ENCODE results near the gene EGFL7. TPM values are rescaled to one million over a fixed set of nuclear protein-coding genes. Genes with fewer than 3 reads are reported as not detected.

EGFL7 gene
- total RNA-seq, 1 experiment from 2014 or later: 54.6 TPM

DNA sequence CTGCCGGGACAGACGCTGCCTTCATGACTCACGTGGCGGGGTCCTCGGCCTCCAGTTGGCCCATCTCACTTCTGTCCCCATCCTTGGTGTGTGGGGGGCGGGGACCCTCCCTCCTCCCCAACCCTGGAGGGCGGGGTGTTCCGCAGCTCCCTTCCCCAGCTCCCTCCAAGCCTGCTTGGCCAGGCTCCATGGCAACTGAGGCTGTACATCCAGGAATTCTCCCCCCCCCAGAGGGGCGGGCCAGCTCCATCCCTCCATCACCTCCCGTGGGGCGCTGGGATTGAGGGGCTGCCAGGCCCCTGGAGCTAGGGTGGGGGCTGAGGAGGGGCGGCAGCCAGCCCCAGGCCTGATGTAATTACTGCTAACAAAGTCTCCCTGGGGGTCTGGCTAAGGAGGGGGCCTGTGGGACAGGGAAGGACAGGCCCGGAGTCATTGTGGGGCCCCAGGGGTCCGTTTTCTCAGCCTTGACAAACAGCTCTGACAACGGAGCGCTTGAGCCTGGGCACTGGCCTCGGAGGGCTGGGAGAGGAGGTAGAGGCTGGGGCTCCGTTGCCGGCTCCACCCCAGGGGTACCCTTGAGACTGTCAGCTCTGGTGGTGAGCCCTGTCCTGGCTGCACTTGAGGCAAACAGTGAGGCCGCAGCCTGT, 57.7 kb downstream of the EGFL7 start:
- CTCF ChIA-PET: interaction anchor here (0.6 to 3.0 kb wide), 7 partner anchors 8 to 315 kb away, joined by 3 to 17 read pairs (median 4); partner anchors contain the start of gene LCN8
- peak; percentile 3 for ATAC-seq

DNA sequence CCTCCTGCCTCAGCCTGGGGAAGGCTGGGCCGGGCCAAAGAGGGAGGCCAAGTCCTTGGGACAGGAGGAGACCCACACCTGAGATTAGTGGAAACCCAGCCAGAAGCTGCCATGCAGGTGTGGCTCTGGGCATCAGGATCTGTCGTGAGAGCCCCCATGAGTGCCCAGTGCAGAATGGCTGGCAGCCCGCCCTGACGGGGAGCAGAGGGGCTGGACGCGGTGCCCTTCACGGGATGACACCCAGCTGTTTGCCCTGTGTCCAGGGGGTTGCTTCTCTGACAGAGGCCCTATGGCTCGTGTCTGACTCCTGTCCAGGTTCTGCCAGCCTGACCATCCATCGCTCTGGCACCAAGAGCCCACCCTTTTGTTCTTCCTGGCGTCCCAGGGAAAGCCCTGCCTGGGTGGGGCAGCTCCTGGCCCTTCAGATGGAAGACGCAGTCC, 58.2 kb downstream of the EGFL7 start:
- TF ChIP-seq, protein P1, sequence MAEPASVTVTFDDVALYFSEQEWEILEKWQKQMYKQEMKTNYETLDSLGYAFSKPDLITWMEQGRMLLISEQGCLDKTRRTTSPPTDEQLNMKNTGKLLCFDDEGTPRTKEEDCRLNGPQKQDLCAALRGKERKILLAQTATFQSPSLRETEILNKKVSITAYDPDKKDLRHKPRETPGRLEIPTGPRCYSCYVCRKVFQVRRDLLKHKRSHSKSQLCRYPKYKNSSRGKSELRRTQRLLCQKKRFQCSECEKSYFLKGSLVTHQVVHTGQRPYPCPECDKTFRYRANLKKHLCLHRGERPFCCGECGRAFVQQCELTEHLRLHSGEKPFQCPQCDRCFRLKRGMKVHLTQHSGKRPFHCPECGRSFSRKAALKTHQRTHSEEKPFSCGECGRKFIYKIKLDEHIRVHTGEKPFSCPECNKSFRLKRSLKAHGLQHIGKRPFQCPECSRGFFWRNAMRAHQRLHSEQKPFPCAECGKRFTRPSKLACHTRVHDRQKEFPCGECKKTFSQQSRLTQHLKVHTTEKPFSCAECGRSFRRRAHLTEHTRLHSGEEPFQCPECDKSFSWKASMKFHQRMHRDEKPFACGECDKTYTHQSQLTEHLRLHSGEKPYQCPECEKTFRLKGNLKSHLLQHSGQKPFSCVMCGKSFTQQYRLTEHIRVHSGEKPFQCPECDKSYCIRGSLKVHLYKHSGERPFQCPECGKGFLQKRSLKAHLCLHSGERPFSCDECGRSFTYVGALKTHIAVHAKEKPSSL (CRISPR knock-in tag; conservative IDR thresholded peaks at IDR 0.05): no peak
- TF ChIP-seq, protein P2, sequence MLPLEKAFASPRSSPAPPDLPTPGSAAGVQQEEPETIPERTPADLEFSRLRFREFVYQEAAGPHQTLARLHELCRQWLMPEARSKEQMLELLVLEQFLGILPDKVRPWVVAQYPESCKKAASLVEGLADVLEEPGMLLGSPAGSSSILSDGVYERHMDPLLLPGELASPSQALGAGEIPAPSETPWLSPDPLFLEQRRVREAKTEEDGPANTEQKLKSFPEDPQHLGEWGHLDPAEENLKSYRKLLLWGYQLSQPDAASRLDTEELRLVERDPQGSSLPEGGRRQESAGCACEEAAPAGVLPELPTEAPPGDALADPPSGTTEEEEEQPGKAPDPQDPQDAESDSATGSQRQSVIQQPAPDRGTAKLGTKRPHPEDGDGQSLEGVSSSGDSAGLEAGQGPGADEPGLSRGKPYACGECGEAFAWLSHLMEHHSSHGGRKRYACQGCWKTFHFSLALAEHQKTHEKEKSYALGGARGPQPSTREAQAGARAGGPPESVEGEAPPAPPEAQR (CRISPR knock-in tag; IDR thresholded peaks at IDR 0.05): no peak
- TF ChIP-seq NFATC4 (CRISPR knock-in tag; IDR thresholded peaks at IDR 0.05) (no peak), ZNF671 (CRISPR knock-in tag; IDR thresholded peaks at IDR 0.05) (0 out of 2 replicates have a peak, but pooled peaks have one; percentile 5)
- Mint-ChIP-seq H3K36me3 (peaks cover 25% of the 10 kb centered on the region), H3K27ac (no peak overlapping the region), H3K4me3 (no peak overlapping the region), H3K4me1 (peaks cover 6% of the 10 kb centered on the region), H3K27me3 (ENCODE audit: low read depth) (no peaks in the 10 kb centered on the region), H3K9me3 (no peaks in the 10 kb centered on the region)
- ChIA-PET POLR2A (interaction anchor here (1.3 kb wide), 1 partner anchor 8 kb away, joined by 3 read pairs; no protein-coding TSS in a partner anchor), CTCF (interaction anchor here (0.6 to 3.0 kb wide), 6 partner anchors 8 to 315 kb away, joined by 3 to 17 read pairs (median 4); partner anchors contain the start of gene LCN8)
- DNase-seq (ENCODE audit: low spot score) (no peak), ATAC-seq (no peak)

More for the DNA sequence above, 57.7 kb downstream of the EGFL7 start:
- TF ChIP-seq, protein P3, sequence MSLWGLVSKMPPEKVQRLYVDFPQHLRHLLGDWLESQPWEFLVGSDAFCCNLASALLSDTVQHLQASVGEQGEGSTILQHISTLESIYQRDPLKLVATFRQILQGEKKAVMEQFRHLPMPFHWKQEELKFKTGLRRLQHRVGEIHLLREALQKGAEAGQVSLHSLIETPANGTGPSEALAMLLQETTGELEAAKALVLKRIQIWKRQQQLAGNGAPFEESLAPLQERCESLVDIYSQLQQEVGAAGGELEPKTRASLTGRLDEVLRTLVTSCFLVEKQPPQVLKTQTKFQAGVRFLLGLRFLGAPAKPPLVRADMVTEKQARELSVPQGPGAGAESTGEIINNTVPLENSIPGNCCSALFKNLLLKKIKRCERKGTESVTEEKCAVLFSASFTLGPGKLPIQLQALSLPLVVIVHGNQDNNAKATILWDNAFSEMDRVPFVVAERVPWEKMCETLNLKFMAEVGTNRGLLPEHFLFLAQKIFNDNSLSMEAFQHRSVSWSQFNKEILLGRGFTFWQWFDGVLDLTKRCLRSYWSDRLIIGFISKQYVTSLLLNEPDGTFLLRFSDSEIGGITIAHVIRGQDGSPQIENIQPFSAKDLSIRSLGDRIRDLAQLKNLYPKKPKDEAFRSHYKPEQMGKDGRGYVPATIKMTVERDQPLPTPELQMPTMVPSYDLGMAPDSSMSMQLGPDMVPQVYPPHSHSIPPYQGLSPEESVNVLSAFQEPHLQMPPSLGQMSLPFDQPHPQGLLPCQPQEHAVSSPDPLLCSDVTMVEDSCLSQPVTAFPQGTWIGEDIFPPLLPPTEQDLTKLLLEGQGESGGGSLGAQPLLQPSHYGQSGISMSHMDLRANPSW (CRISPR knock-in tag; conservative IDR thresholded peaks at IDR 0.05; ENCODE audit: low read depth): no peak
- no peak for TF ChIP-seq ZNF219 (CRISPR knock-in tag; IDR thresholded peaks at IDR 0.05; ENCODE audit: borderline replicate concordance)
- TF ChIP-seq, protein P4, sequence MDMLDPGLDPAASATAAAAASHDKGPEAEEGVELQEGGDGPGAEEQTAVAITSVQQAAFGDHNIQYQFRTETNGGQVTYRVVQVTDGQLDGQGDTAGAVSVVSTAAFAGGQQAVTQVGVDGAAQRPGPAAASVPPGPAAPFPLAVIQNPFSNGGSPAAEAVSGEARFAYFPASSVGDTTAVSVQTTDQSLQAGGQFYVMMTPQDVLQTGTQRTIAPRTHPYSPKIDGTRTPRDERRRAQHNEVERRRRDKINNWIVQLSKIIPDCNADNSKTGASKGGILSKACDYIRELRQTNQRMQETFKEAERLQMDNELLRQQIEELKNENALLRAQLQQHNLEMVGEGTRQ (CRISPR knock-in tag; IDR thresholded peaks at IDR 0.05): peak; percentile 19; the same call in 1 of the 2 replicates
- TF ChIP-seq, protein P1 (CRISPR knock-in tag; conservative IDR thresholded peaks at IDR 0.05): no peak
- TF ChIP-seq, protein P5, sequence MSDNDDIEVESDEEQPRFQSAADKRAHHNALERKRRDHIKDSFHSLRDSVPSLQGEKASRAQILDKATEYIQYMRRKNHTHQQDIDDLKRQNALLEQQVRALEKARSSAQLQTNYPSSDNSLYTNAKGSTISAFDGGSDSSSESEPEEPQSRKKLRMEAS (CRISPR knock-in tag; IDR thresholded peaks at IDR 0.05): no peak
- no peak for TF ChIP-seq NR2C2 (CRISPR knock-in tag; IDR thresholded peaks at IDR 0.05)
- no peak for TF ChIP-seq TP53 (CRISPR knock-in tag; IDR thresholded peaks at IDR 0.05)
- no peak for TF ChIP-seq TCF7 (CRISPR knock-in tag; IDR thresholded peaks at IDR 0.05; ENCODE audit: low read depth)
- TF ChIP-seq ZNF423 (CRISPR knock-in tag; IDR thresholded peaks at IDR 0.05): peak; percentile 68
- no peak for TF ChIP-seq PRRX2 (CRISPR knock-in tag; IDR thresholded peaks at IDR 0.05)
- TF ChIP-seq HMGA2 (CRISPR knock-in tag; IDR thresholded peaks at IDR 0.05): no peak
- TF ChIP-seq, protein P6, sequence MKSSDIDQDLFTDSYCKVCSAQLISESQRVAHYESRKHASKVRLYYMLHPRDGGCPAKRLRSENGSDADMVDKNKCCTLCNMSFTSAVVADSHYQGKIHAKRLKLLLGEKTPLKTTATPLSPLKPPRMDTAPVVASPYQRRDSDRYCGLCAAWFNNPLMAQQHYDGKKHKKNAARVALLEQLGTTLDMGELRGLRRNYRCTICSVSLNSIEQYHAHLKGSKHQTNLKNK (CRISPR knock-in tag; IDR thresholded peaks at IDR 0.05): no peak
- TF ChIP-seq, protein P7, sequence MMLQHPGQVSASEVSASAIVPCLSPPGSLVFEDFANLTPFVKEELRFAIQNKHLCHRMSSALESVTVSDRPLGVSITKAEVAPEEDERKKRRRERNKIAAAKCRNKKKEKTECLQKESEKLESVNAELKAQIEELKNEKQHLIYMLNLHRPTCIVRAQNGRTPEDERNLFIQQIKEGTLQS (CRISPR knock-in tag; conservative IDR thresholded peaks at IDR 0.05): no peak
- POLR2A ChIA-PET: interaction anchor here (1.3 kb wide), 1 partner anchor 8 kb away, joined by 3 read pairs; no protein-coding TSS in a partner anchor
- Mint-ChIP-seq H3K27ac (no peak overlapping the region; the same call in 1 of the 2 replicates), H3K27me3 (ENCODE audit: low read depth) (no peaks in the 10 kb centered on the region), H3K36me3 (peaks cover 19% of the 10 kb centered on the region), H3K4me3 (no peak overlapping the region), H3K4me1 (peaks cover 4% of the 10 kb centered on the region; the same call in 1 of the 2 replicates), H3K9me3 (no peaks in the 10 kb centered on the region)
- DNase-seq (ENCODE audit: low spot score): no peak
